H9 (cell line): ENCODE results near the gene CD80. TPM values are rescaled to one million over a fixed set of nuclear protein-coding genes. Genes with fewer than 3 reads are reported as not detected.
A peak's percentile ranks its signal among the peaks of the same experiment; 100 is the strongest.

Experiments
- DNase-seq: peaks from one replicate; pipeline ENCODE4 v3.0.0-alpha.2; 2017
- H2AFZ ChIP-seq: one replicate; pipeline ENCODE4 v1.6.1; 2013; ENCODE audit warnings: mild to moderate bottlenecking, low read length, control low read depth, moderate library complexity
- H2AK5ac ChIP-seq: 2 replicates; pipeline ENCODE4 v1.6.1; 2013; ENCODE audit warnings: low read length, control low read depth, mixed read lengths; ENCODE audit not compliant: insufficient read length
- H2BK120ac ChIP-seq: one replicate; pipeline ENCODE4 v1.6.1; 2013; ENCODE audit warnings: low read depth, mild to moderate bottlenecking, low read length, control low read depth, inconsistent platforms; ENCODE audit not compliant: poor library complexity, severe bottlenecking
- H2BK12ac ChIP-seq: 2 replicates; pipeline ENCODE4 v1.6.1; 2013; ENCODE audit warnings: low read length, control low read depth, mixed read lengths, low read depth; ENCODE audit not compliant: insufficient read length
- H2BK15ac ChIP-seq: 2 replicates; pipeline ENCODE4 v1.6.1; 2013; ENCODE audit warnings: low read depth, low read length, control low read depth
- H2BK20ac ChIP-seq: one replicate; pipeline ENCODE4 v1.6.1; 2013; ENCODE audit warnings: low read depth, mild to moderate bottlenecking, low read length, control low read depth, inconsistent platforms; ENCODE audit not compliant: poor library complexity, severe bottlenecking
- H2BK5ac ChIP-seq: 2 replicates; pipeline ENCODE4 v1.6.1; 2013; ENCODE audit warnings: low read length, control low read depth, mixed read lengths; ENCODE audit not compliant: insufficient read length
- H3K14ac ChIP-seq: 2 replicates; pipeline ENCODE4 v1.6.1; 2013; ENCODE audit warnings: low read length, control low read depth; ENCODE audit not compliant: insufficient read depth
- H3K18ac ChIP-seq: 2 replicates; pipeline ENCODE4 v1.6.1; 2013; ENCODE audit warnings: low read depth, mild to moderate bottlenecking, mixed read lengths, low read length, control low read depth; ENCODE audit not compliant: insufficient read length
- H3K23ac ChIP-seq: 2 replicates; pipeline ENCODE4 v1.6.1; 2013; ENCODE audit warnings: low read length, control low read depth, mixed read lengths, low read depth; ENCODE audit not compliant: insufficient read length
- H3K23me2 ChIP-seq: 2 replicates; pipeline ENCODE4 v1.6.1; 2013; ENCODE audit warnings: low read depth, mild to moderate bottlenecking, mixed read lengths, low read length, control low read depth; ENCODE audit not compliant: insufficient read length, poor library complexity, severe bottlenecking
- H3K27ac ChIP-seq: 2 replicates; pipeline ENCODE4 v1.5.1; 2013; ENCODE audit warnings: low read length, control low read depth, mixed read lengths, low read depth; ENCODE audit not compliant: insufficient read length
- H3K27me3 ChIP-seq: 2 replicates; pipeline ENCODE4 v1.6.1; 2013; ENCODE audit warnings: low read length, control low read depth, inconsistent platforms; ENCODE audit not compliant: insufficient read depth
- H3K4ac ChIP-seq: 2 replicates; pipeline ENCODE4 v1.6.1; 2013; ENCODE audit warnings: low read depth, mild to moderate bottlenecking, control low read depth, inconsistent platforms, low read length, moderate library complexity
- H3K4me1 ChIP-seq: 2 replicates; pipeline ENCODE4 v1.6.1; 2013; ENCODE audit warnings: low read length, control low read depth, inconsistent platforms; ENCODE audit not compliant: insufficient read depth
- H3K4me2 ChIP-seq: 2 replicates; pipeline ENCODE4 v1.6.1; 2013; ENCODE audit warnings: low read length, control low read depth, mixed read lengths; ENCODE audit not compliant: insufficient read length, insufficient read depth
- H3K56ac ChIP-seq: 2 replicates; pipeline ENCODE4 v1.6.1; 2013; ENCODE audit warnings: low read depth, mild to moderate bottlenecking, mixed read lengths, low read length, control low read depth; ENCODE audit not compliant: insufficient read length
- H3K79me1 ChIP-seq: 2 replicates; pipeline ENCODE4 v1.6.1; 2013; ENCODE audit warnings: low read depth, mild to moderate bottlenecking, moderate library complexity, low read length, control low read depth, inconsistent platforms; ENCODE audit not compliant: insufficient read depth, poor library complexity, severe bottlenecking
- H3K79me2 ChIP-seq: 2 replicates; pipeline ENCODE4 v1.6.1; 2013; ENCODE audit warnings: low read length, control low read depth, inconsistent platforms; ENCODE audit not compliant: insufficient read depth
- H3K9ac ChIP-seq: 2 replicates; pipeline ENCODE4 v1.6.1; 2013; ENCODE audit warnings: low read length, control low read depth, mixed read lengths; ENCODE audit not compliant: insufficient read length; ENCODE audit errors: extremely low read depth
- H3K9me3 ChIP-seq: one replicate; pipeline ENCODE4 v1.6.1; 2013; ENCODE audit warnings: low read depth, low read length, inconsistent platforms; ENCODE audit not compliant: control insufficient read depth
- H3T11ph ChIP-seq: one replicate; pipeline ENCODE4 v1.6.1; 2013; ENCODE audit warnings: mild to moderate bottlenecking, low read length, control low read depth, inconsistent platforms
- H4K20me1 ChIP-seq: one replicate; pipeline ENCODE4 v1.6.1; 2013; ENCODE audit not compliant: control insufficient read depth, insufficient read length, insufficient read depth
- H4K5ac ChIP-seq: 2 replicates; pipeline ENCODE4 v1.6.1; 2013; ENCODE audit warnings: low read depth, mild to moderate bottlenecking, mixed read lengths, low read length, control low read depth; ENCODE audit not compliant: insufficient read length
- H4K8ac ChIP-seq: replicated peaks from 2 replicates; pipeline ENCODE4 v1.6.1; 2013; ENCODE audit warnings: low read length, control low read depth, mixed read lengths, low read depth; ENCODE audit not compliant: insufficient read length
- H4K91ac ChIP-seq: 2 replicates; pipeline ENCODE4 v1.6.1; 2013; ENCODE audit warnings: low read depth, mild to moderate bottlenecking, moderate library complexity, mixed read lengths, low read length, control low read depth; ENCODE audit not compliant: insufficient read length
- H3K27ac Mint-ChIP-seq, 3 experiments: 2 replicates in 2 of 3; 3 replicates in 1 of 3; pipeline ENCODE4 v1.8.0; 2020 to 2021; ENCODE audit warnings: mixed read lengths in 3 of 3, mild to moderate bottlenecking in 1 of 3, moderate library complexity in 1 of 3
- H3K27me3 Mint-ChIP-seq: 2 replicates; pipeline ENCODE4 v1.8.0; 2021; ENCODE audit warnings: low read depth, mild to moderate bottlenecking, moderate library complexity, mixed read lengths
- H3K36me3 Mint-ChIP-seq, 3 experiments: 2 replicates in 2 of 3; 3 replicates in 1 of 3; pipeline ENCODE4 v1.8.0; 2020 to 2021; ENCODE audit warnings: low read depth in 3 of 3, mixed read lengths in 3 of 3; ENCODE audit not compliant: insufficient read depth in 1 of 3
- H3K4me1 Mint-ChIP-seq, 2 experiments: 2 replicates each; pipeline ENCODE4 v1.8.0; 2020; ENCODE audit warnings: mixed read lengths in 2 of 2
- H3K4me3 Mint-ChIP-seq, 2 experiments: 2 replicates in 1 of 2; 3 replicates in 1 of 2; pipeline ENCODE4 v1.8.0; 2020 to 2021; ENCODE audit warnings: mild to moderate bottlenecking in 2 of 2, mixed read lengths in 2 of 2, moderate library complexity in 1 of 2
- H3K9me3 Mint-ChIP-seq, 2 experiments: 2 replicates in 1 of 2; 3 replicates in 1 of 2; pipeline ENCODE4 v1.8.0; 2020; ENCODE audit warnings: mild to moderate bottlenecking in 2 of 2, mixed read lengths in 2 of 2, moderate library complexity in 1 of 2
- WGBS: extraction: QIAGEN DNeasy Blood & Tissue Kit; methylation state at CpG from one replicate; pipeline ENCODE4 v1.1.7; 2013; ENCODE audit warnings: missing lambda C conversion rate, low lambda C conversion rate, mixed read lengths; ENCODE audit not compliant: insufficient read length; ENCODE audit errors: extremely low coverage; 5-methylcytosine and 5-hydroxymethylcytosine counted together
- total RNA-seq: library from RNA; stranded (reverse); gene quantifications from 2 replicates; pipeline ENCODE4 v1.2.1, GENCODE V29; 2021
- TF ChIP-seq, protein P1 (sequence below): fragments of 200-600 bp; sonication (generic); conservative IDR thresholded peaks from 3 replicates; pipeline ENCODE4 v1.8.0; 2021; ENCODE audit warnings: antibody characterized with exemption, mild to moderate bottlenecking

CD80 gene
- total RNA-seq, 1 experiment from 2014 or later = not detected

DNA sequence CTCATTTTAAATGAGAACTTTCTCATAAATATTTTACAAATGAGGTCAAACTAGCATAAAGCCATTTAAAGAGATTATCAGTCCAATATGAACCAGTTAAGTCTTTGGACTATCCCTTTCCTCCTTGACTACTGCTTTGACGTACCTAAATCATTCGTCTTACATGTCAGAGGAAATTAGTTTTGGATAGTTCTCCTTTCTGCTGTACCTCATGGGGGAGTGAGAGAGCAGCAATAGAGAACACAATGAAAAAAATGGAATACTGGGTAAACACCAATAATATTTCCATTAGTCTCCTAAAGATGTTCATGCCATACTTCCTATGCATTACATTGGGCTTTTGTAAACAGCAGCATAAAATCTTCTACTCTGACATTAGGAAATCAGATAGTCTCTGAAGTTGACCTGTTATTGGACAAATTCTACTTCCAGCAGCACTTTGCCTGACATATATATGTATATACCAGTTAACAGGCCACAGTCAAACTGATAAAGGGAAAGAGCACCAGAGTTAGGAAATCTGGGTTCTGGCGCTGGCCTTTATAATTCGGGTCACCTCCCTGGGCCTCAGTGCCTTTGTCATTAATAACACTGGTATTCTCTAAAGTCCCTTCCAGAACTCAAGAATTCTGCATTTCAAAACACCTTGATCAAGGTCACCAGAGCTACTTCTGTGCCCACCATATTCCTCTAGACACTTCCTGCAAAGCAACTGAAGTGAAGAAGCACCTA is 34.3 kb downstream of the CD80 start:
- peaks cover 3% of the 10 kb centered on the region; the same call in 1 of the 2 replicates for H3K4me1 ChIP-seq
- H2BK15ac ChIP-seq = no peak overlapping the region
- no peak overlapping the region for H3T11ph ChIP-seq
- peak overlapping the region; percentile 53 for H3K4me2 ChIP-seq
- no peak overlapping the region for H4K8ac ChIP-seq
- DNase-seq = peak; percentile 31
- H3K27ac Mint-ChIP-seq = peak overlapping the region in 2 of 3 experiments; percentile 8 to 74; a peak in 5 of 7 replicates
- H3K23ac ChIP-seq = no peak overlapping the region
- H3K27ac ChIP-seq = no peak overlapping the region
- H3K79me1 ChIP-seq = no peaks in the 10 kb centered on the region
- H3K27me3 Mint-ChIP-seq = no peaks in the 10 kb centered on the region
- H3K27me3 ChIP-seq = no peaks in the 10 kb centered on the region
- WGBS = no CpG with 5 or more reads among the region's 4 CpGs
- H3K4ac ChIP-seq = no peak overlapping the region
- H4K20me1 ChIP-seq = no peaks in the 10 kb centered on the region
- peaks cover 19 to 33% (median 20%) of the 10 kb centered on the region in 3 experiments for H3K36me3 Mint-ChIP-seq
- H3K18ac ChIP-seq = no peak overlapping the region
- no peaks in the 10 kb centered on the region for H3K79me2 ChIP-seq
- no peak overlapping the region for H4K5ac ChIP-seq
- H3K9me3 Mint-ChIP-seq = peaks cover 4 to 12% of the 10 kb centered on the region in 2 experiments; a peak in 2 of 5 replicates
- TF ChIP-seq, protein P1, sequence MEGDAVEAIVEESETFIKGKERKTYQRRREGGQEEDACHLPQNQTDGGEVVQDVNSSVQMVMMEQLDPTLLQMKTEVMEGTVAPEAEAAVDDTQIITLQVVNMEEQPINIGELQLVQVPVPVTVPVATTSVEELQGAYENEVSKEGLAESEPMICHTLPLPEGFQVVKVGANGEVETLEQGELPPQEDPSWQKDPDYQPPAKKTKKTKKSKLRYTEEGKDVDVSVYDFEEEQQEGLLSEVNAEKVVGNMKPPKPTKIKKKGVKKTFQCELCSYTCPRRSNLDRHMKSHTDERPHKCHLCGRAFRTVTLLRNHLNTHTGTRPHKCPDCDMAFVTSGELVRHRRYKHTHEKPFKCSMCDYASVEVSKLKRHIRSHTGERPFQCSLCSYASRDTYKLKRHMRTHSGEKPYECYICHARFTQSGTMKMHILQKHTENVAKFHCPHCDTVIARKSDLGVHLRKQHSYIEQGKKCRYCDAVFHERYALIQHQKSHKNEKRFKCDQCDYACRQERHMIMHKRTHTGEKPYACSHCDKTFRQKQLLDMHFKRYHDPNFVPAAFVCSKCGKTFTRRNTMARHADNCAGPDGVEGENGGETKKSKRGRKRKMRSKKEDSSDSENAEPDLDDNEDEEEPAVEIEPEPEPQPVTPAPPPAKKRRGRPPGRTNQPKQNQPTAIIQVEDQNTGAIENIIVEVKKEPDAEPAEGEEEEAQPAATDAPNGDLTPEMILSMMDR = peak; percentile 48; the same call in 2 of the 3 replicates
- H3K9me3 ChIP-seq = no peaks in the 10 kb centered on the region
- H3K4me3 Mint-ChIP-seq = 0 out of 5 replicates have a peak overlapping the region, but pooled peaks of 1 of the 2 experiments have one; percentile 5
- no peak overlapping the region for H2AK5ac ChIP-seq
- no peak overlapping the region for H2BK5ac ChIP-seq
- no peaks in the 10 kb centered on the region for H3K23me2 ChIP-seq
- H2BK12ac ChIP-seq = no peak overlapping the region
- no peak overlapping the region for H2BK20ac ChIP-seq
- H3K9ac ChIP-seq = no peak overlapping the region
- peaks cover 16 to 18% of the 10 kb centered on the region in 2 experiments for H3K4me1 Mint-ChIP-seq
- no peak overlapping the region for H2AFZ ChIP-seq
- no peak overlapping the region for H3K14ac ChIP-seq
- H4K91ac ChIP-seq = no peak overlapping the region
- H2BK120ac ChIP-seq = no peak overlapping the region
- H3K56ac ChIP-seq = no peak overlapping the region
